Psoas muscle (tissue), 8 donors: ENCODE results near the gene MYEOV. TPM values are rescaled to one million over a fixed set of nuclear protein-coding genes. Genes with fewer than 3 reads are reported as not detected.
A peak's percentile ranks its signal among the peaks of the same experiment; 100 is the strongest.

Experiments used
- ATAC-seq, 4 donors: fragments of 200-7000 bp; cut with Tn5 transposase; one replicate each; pipeline ENCODE4 v1.9.1; 2020; ENCODE audit warnings: moderate library complexity in 3 of 4, mild to moderate bottlenecking in 2 of 4
- DNase-seq, 2 donors: peaks; one replicate each; pipeline ENCODE4 v3.0.0-alpha.2; 2020
- H3K27ac ChIP-seq: fragments of 200-600 bp; one replicate; pipeline ENCODE4 v1.8.0; 2022
- H3K27me3 ChIP-seq, 3 donors: fragments of 200-600 bp in 1 of 3; one replicate each; pipeline versions ENCODE4 v1.6.1 to v1.8.0; 2013 to 2022; ENCODE audit warnings: low read length in 2 of 3, mild to moderate bottlenecking in 2 of 3, moderate library complexity in 1 of 3; ENCODE audit not compliant: insufficient read depth in 3 of 3
- H3K36me3 ChIP-seq, 2 donors: fragments of 200-600 bp in 1 of 2; one replicate each; pipeline versions ENCODE4 v1.6.1 to v1.8.0; 2013 to 2022; ENCODE audit warnings: low read depth in 1 of 2, mild to moderate bottlenecking in 1 of 2, moderate library complexity in 1 of 2; ENCODE audit not compliant: insufficient read depth in 1 of 2
- H3K4me1 ChIP-seq: fragments of 200-600 bp; one replicate; pipeline ENCODE4 v1.8.0; 2022
- H3K4me3 ChIP-seq: fragments of 200-600 bp; one replicate; pipeline ENCODE4 v1.8.0; 2022; ENCODE audit warnings: mild to moderate bottlenecking
- H3K9me3 ChIP-seq: fragments of 200-600 bp; one replicate; pipeline ENCODE4 v1.8.0; 2022
- CTCF ChIP-seq: fragments of 200-600 bp; IDR thresholded peaks from one replicate; pipeline ENCODE4 v1.8.0; 2022; ENCODE audit warnings: antibody characterized with exemption
- WGBS, 3 donors: extraction: QIAGEN DNeasy Blood & Tissue Kit; methylation state at CpG; one replicate each; pipeline versions ENCODE4 v1.1.6 to v1.1.7; 2013; 5-methylcytosine and 5-hydroxymethylcytosine counted together
- intact Hi-C, 2 donors: fragments of 100-400 bp; cut with DNase I; formaldehyde crosslinking; loops; one replicate each; pipeline versions ENCODE4 v1.11.0 to v1.14.2; 2022
- polyA plus RNA-seq, 3 donors: library from polyadenylated mRNA; stranded (reverse); fragments of 200-250 nt; gene quantifications; one replicate each; pipeline ENCODE4 v1.2.3, GENCODE V29; 2013
- total RNA-seq, 4 donors: library from RNA; stranded (reverse); fragmentation: NEBNext Ultra II Directional in 2 of 4; extraction: Animal tissue kit (Norgen Biotek cat#: 25700) in 2 of 4; gene quantifications; one replicate each; pipeline versions ENCODE4 v1.2.1 to v1.2.4, GENCODE V29; 2021 to 2023
- donor health status: healthy with polysubstance abuse.
- donor health status: DM: no; HTN: no; CAD: no; lungs with moderate emphysema.
- donor health status: Bipolar disorder and iron deficiency.
- donor health status: healthy.
- donor health status: DM: yes; HTN: yes; CAD: no.
- donor health status: DM: no; HTN: no; CAD: no.
- donor health status: DM: no; HTN: no; CAD: no.
- donor health status: DM: yes; HTN: yes; CAD: no.

Gene MYEOV
- total and polyA plus RNA-seq, 7 donors, result 0.09 to 0.27 (median 0.14) TPM; not detected in 3

GRCh38 chr11:69301455-69302401 is 7.8 kb downstream of the MYEOV start:
- Histone ChIP-seq H3K4me3 (no peak overlapping the region), H3K36me3 (no peaks in the 10 kb centered on the region), H3K4me1 (peaks cover 16% of the 10 kb centered on the region), H3K9me3 (no peaks in the 10 kb centered on the region), H3K27me3 (peaks cover 0 to under 1% (median 0%) of the 10 kb centered on the region in 3 donors), H3K27ac (no peak overlapping the region)
- no peak for TF ChIP-seq CTCF
- intact Hi-C loops, result no loop called here
- DNase-seq (peak in 1 of 2 donors; percentile 52), ATAC-seq (peak in 3 of 4 donors; percentile 17 to 36 (median 30))
- WGBS, 3 donors, result 68 to 77% (median 74%) methylated on average over 13 of the region's 13 CpGs

- Histone ChIP-seq H3K36me3 (no peaks in the 10 kb centered on the region), H3K4me1 (peaks cover 13% of the 10 kb centered on the region), H3K27me3 (no peaks in the 10 kb centered on the region), H3K9me3 (no peaks in the 10 kb centered on the region), H3K27ac (no peak overlapping the region), H3K4me3 (no peak overlapping the region)
- ATAC-seq (no peak), DNase-seq (no peak)
- 86 to 96% (median 92%) methylated on average over 7 to 8 of the region's 8 CpGs for WGBS, 3 donors
- no peak for TF ChIP-seq CTCF
- intact Hi-C loops, result no loop called here
Observed at GRCh38 chr11:69302447-69303020, 8.6 kb downstream of the MYEOV start.

GRCh38 chr11:69303427-69303826 is 9.5 kb downstream of the MYEOV start:
- no peak overlapping the region for H3K4me3 ChIP-seq
- no peak for ATAC-seq
- no peak overlapping the region for H3K27ac ChIP-seq
- intact Hi-C loops, result no loop called here
- peaks cover 4% of the 10 kb centered on the region for H3K4me1 ChIP-seq
- WGBS, 3 donors, result 95% methylated on average over 18 of the region's 18 CpGs
- no peaks in the 10 kb centered on the region for H3K9me3 ChIP-seq
- no peak for TF ChIP-seq CTCF
- DNase-seq, result no peak
- no peaks in the 10 kb centered on the region for H3K27me3 ChIP-seq
- no peaks in the 10 kb centered on the region for H3K36me3 ChIP-seq

- TF ChIP-seq CTCF, result no peak
- 63 to 94% (median 88%) methylated on average over 1 of the region's 1 CpG for WGBS, 3 donors
- Histone ChIP-seq H3K9me3 (no peaks in the 10 kb centered on the region), H3K27me3 (no peaks in the 10 kb centered on the region), H3K36me3 (no peaks in the 10 kb centered on the region), H3K27ac (no peak overlapping the region), H3K4me3 (no peak overlapping the region), H3K4me1 (peaks cover 4% of the 10 kb centered on the region)
- no peak for DNase-seq
- no peak for ATAC-seq
- intact Hi-C loops, result no loop called here
Observed at GRCh38 chr11:69304258-69304657, 10.3 kb downstream of the MYEOV start.
